SH-SY5Y (cell line): ENCODE results near the gene HAUS7.

ENCODE experiments used
- GATA2 ChIP-seq: IDR thresholded peaks from 2 replicates; pipeline ENCODE4 v1.6.1; 2011; ENCODE audit warnings: mild to moderate bottlenecking, low read depth, low read length
- GATA3 ChIP-seq: IDR thresholded peaks from 2 replicates; pipeline ENCODE4 v1.6.1; 2011; ENCODE audit warnings: low read depth, mild to moderate bottlenecking, low read length, moderate library complexity

- TF ChIP-seq GATA2 (no peak), GATA3 (no peak)
These were observed 40.0 kb upstream of the HAUS7 start for GRCh38 chrX:153510383-153510782.
